H9 (cell line): ENCODE measurements around the gene ERBIN. TPM values are rescaled to one million over a fixed set of nuclear protein-coding genes. Genes with fewer than 3 reads are reported as not detected.

Experiments used
- DNase-seq: peaks from one replicate; pipeline ENCODE4 v3.0.0-alpha.2; 2017
- H2AFZ ChIP-seq: one replicate; pipeline ENCODE4 v1.6.1; 2013; ENCODE audit warnings: mild to moderate bottlenecking, low read length, control low read depth, moderate library complexity
- H2AK5ac ChIP-seq: 2 replicates; pipeline ENCODE4 v1.6.1; 2013; ENCODE audit warnings: low read length, control low read depth, mixed read lengths; ENCODE audit not compliant: insufficient read length
- H2BK120ac ChIP-seq: one replicate; pipeline ENCODE4 v1.6.1; 2013; ENCODE audit warnings: low read depth, mild to moderate bottlenecking, low read length, control low read depth, inconsistent platforms; ENCODE audit not compliant: poor library complexity, severe bottlenecking
- H2BK12ac ChIP-seq: 2 replicates; pipeline ENCODE4 v1.6.1; 2013; ENCODE audit warnings: low read length, control low read depth, mixed read lengths, low read depth; ENCODE audit not compliant: insufficient read length
- H2BK15ac ChIP-seq: 2 replicates; pipeline ENCODE4 v1.6.1; 2013; ENCODE audit warnings: low read depth, low read length, control low read depth
- H2BK20ac ChIP-seq: one replicate; pipeline ENCODE4 v1.6.1; 2013; ENCODE audit warnings: low read depth, mild to moderate bottlenecking, low read length, control low read depth, inconsistent platforms; ENCODE audit not compliant: poor library complexity, severe bottlenecking
- H2BK5ac ChIP-seq: 2 replicates; pipeline ENCODE4 v1.6.1; 2013; ENCODE audit warnings: low read length, control low read depth, mixed read lengths; ENCODE audit not compliant: insufficient read length
- H3K14ac ChIP-seq: 2 replicates; pipeline ENCODE4 v1.6.1; 2013; ENCODE audit warnings: low read length, control low read depth; ENCODE audit not compliant: insufficient read depth
- H3K18ac ChIP-seq: 2 replicates; pipeline ENCODE4 v1.6.1; 2013; ENCODE audit warnings: low read depth, mild to moderate bottlenecking, mixed read lengths, low read length, control low read depth; ENCODE audit not compliant: insufficient read length
- H3K23ac ChIP-seq: 2 replicates; pipeline ENCODE4 v1.6.1; 2013; ENCODE audit warnings: low read length, control low read depth, mixed read lengths, low read depth; ENCODE audit not compliant: insufficient read length
- H3K23me2 ChIP-seq: 2 replicates; pipeline ENCODE4 v1.6.1; 2013; ENCODE audit warnings: low read depth, mild to moderate bottlenecking, mixed read lengths, low read length, control low read depth; ENCODE audit not compliant: insufficient read length, poor library complexity, severe bottlenecking
- H3K27ac ChIP-seq: 2 replicates; pipeline ENCODE4 v1.5.1; 2013; ENCODE audit warnings: low read length, control low read depth, mixed read lengths, low read depth; ENCODE audit not compliant: insufficient read length
- H3K27me3 ChIP-seq: 2 replicates; pipeline ENCODE4 v1.6.1; 2013; ENCODE audit warnings: low read length, control low read depth, inconsistent platforms; ENCODE audit not compliant: insufficient read depth
- H3K4ac ChIP-seq: 2 replicates; pipeline ENCODE4 v1.6.1; 2013; ENCODE audit warnings: low read depth, mild to moderate bottlenecking, control low read depth, inconsistent platforms, low read length, moderate library complexity
- H3K4me1 ChIP-seq: 2 replicates; pipeline ENCODE4 v1.6.1; 2013; ENCODE audit warnings: low read length, control low read depth, inconsistent platforms; ENCODE audit not compliant: insufficient read depth
- H3K4me2 ChIP-seq: 2 replicates; pipeline ENCODE4 v1.6.1; 2013; ENCODE audit warnings: low read length, control low read depth, mixed read lengths; ENCODE audit not compliant: insufficient read length, insufficient read depth
- H3K56ac ChIP-seq: 2 replicates; pipeline ENCODE4 v1.6.1; 2013; ENCODE audit warnings: low read depth, mild to moderate bottlenecking, mixed read lengths, low read length, control low read depth; ENCODE audit not compliant: insufficient read length
- H3K79me1 ChIP-seq: 2 replicates; pipeline ENCODE4 v1.6.1; 2013; ENCODE audit warnings: low read depth, mild to moderate bottlenecking, moderate library complexity, low read length, control low read depth, inconsistent platforms; ENCODE audit not compliant: insufficient read depth, poor library complexity, severe bottlenecking
- H3K79me2 ChIP-seq: 2 replicates; pipeline ENCODE4 v1.6.1; 2013; ENCODE audit warnings: low read length, control low read depth, inconsistent platforms; ENCODE audit not compliant: insufficient read depth
- H3K9ac ChIP-seq: 2 replicates; pipeline ENCODE4 v1.6.1; 2013; ENCODE audit warnings: low read length, control low read depth, mixed read lengths; ENCODE audit not compliant: insufficient read length; ENCODE audit errors: extremely low read depth
- H3K9me3 ChIP-seq: one replicate; pipeline ENCODE4 v1.6.1; 2013; ENCODE audit warnings: low read depth, low read length, inconsistent platforms; ENCODE audit not compliant: control insufficient read depth
- H3T11ph ChIP-seq: one replicate; pipeline ENCODE4 v1.6.1; 2013; ENCODE audit warnings: mild to moderate bottlenecking, low read length, control low read depth, inconsistent platforms
- H4K20me1 ChIP-seq: one replicate; pipeline ENCODE4 v1.6.1; 2013; ENCODE audit not compliant: control insufficient read depth, insufficient read length, insufficient read depth
- H4K5ac ChIP-seq: 2 replicates; pipeline ENCODE4 v1.6.1; 2013; ENCODE audit warnings: low read depth, mild to moderate bottlenecking, mixed read lengths, low read length, control low read depth; ENCODE audit not compliant: insufficient read length
- H4K8ac ChIP-seq: replicated peaks from 2 replicates; pipeline ENCODE4 v1.6.1; 2013; ENCODE audit warnings: low read length, control low read depth, mixed read lengths, low read depth; ENCODE audit not compliant: insufficient read length
- H4K91ac ChIP-seq: 2 replicates; pipeline ENCODE4 v1.6.1; 2013; ENCODE audit warnings: low read depth, mild to moderate bottlenecking, moderate library complexity, mixed read lengths, low read length, control low read depth; ENCODE audit not compliant: insufficient read length
- H3K27ac Mint-ChIP-seq, 3 experiments: 2 replicates in 2 of 3; 3 replicates in 1 of 3; pipeline ENCODE4 v1.8.0; 2020 to 2021; ENCODE audit warnings: mixed read lengths in 3 of 3, mild to moderate bottlenecking in 1 of 3, moderate library complexity in 1 of 3
- H3K27me3 Mint-ChIP-seq: 2 replicates; pipeline ENCODE4 v1.8.0; 2021; ENCODE audit warnings: low read depth, mild to moderate bottlenecking, moderate library complexity, mixed read lengths
- H3K36me3 Mint-ChIP-seq, 3 experiments: 2 replicates in 2 of 3; 3 replicates in 1 of 3; pipeline ENCODE4 v1.8.0; 2020 to 2021; ENCODE audit warnings: low read depth in 3 of 3, mixed read lengths in 3 of 3; ENCODE audit not compliant: insufficient read depth in 1 of 3
- H3K4me1 Mint-ChIP-seq, 2 experiments: 2 replicates each; pipeline ENCODE4 v1.8.0; 2020; ENCODE audit warnings: mixed read lengths in 2 of 2
- H3K4me3 Mint-ChIP-seq, 2 experiments: 2 replicates in 1 of 2; 3 replicates in 1 of 2; pipeline ENCODE4 v1.8.0; 2020 to 2021; ENCODE audit warnings: mild to moderate bottlenecking in 2 of 2, mixed read lengths in 2 of 2, moderate library complexity in 1 of 2
- H3K9me3 Mint-ChIP-seq, 2 experiments: 2 replicates in 1 of 2; 3 replicates in 1 of 2; pipeline ENCODE4 v1.8.0; 2020; ENCODE audit warnings: mild to moderate bottlenecking in 2 of 2, mixed read lengths in 2 of 2, moderate library complexity in 1 of 2
- CTCF ChIP-seq: fragments of 200-600 bp; sonication (generic); conservative IDR thresholded peaks from 3 replicates; pipeline ENCODE4 v1.8.0; 2021; ENCODE audit warnings: antibody characterized with exemption, mild to moderate bottlenecking
- WGBS: extraction: QIAGEN DNeasy Blood & Tissue Kit; methylation state at CpG from one replicate; pipeline ENCODE4 v1.1.7; 2013; ENCODE audit warnings: missing lambda C conversion rate, low lambda C conversion rate, mixed read lengths; ENCODE audit not compliant: insufficient read length; ENCODE audit errors: extremely low coverage; 5-methylcytosine and 5-hydroxymethylcytosine counted together
- total RNA-seq: library from RNA; stranded (reverse); gene quantifications from 2 replicates; pipeline ENCODE4 v1.2.1, GENCODE V29; 2021

Gene ERBIN
- total RNA-seq, 1 experiment from 2014 or later = 42.9 TPM

GRCh38 chr5:65933295-65933694 lies 6.9 kb downstream of the ERBIN start:
- Histone ChIP-seq H3K27ac (no peak overlapping the region), H4K20me1 (no peaks in the 10 kb centered on the region)
- WGBS = no CpG with 5 or more reads among the region's 2 CpGs

More at GRCh38 chr5:65933295-65933694, 6.9 kb downstream of the ERBIN start:
- H3K23me2 ChIP-seq = no peaks in the 10 kb centered on the region
- Mint-ChIP-seq H3K36me3 (peaks cover 21 to 31% (median 28%) of the 10 kb centered on the region in 3 experiments), H3K4me3 (no peak overlapping the region), H3K4me1 (peaks cover 27 to 41% of the 10 kb centered on the region in 2 experiments), H3K27me3 (no peaks in the 10 kb centered on the region), H3K27ac (peak overlapping the region in 1 of 3 experiments; percentile 45; a peak in 1 of 7 replicates), H3K9me3 (peaks cover 3 to 7% of the 10 kb centered on the region in 2 experiments)
- no peak overlapping the region for H2BK15ac ChIP-seq
- H3K4me2 ChIP-seq = no peak overlapping the region
- no peak overlapping the region for H4K91ac ChIP-seq
- no peak overlapping the region for H3K18ac ChIP-seq
- H3K4me1 ChIP-seq = peaks cover 2% of the 10 kb centered on the region; the same call in 1 of the 2 replicates
- no peak overlapping the region for H2BK5ac ChIP-seq
- H3K14ac ChIP-seq = no peak overlapping the region
- no peak overlapping the region for H2BK20ac ChIP-seq
- no peak overlapping the region for H2BK120ac ChIP-seq
- H3K9me3 ChIP-seq = no peaks in the 10 kb centered on the region
- no peak overlapping the region for H2AFZ ChIP-seq
- H4K5ac ChIP-seq = no peak overlapping the region
- H3K4ac ChIP-seq = no peak overlapping the region
- no peak overlapping the region for H2BK12ac ChIP-seq
- DNase-seq = no peak
- TF ChIP-seq CTCF = no peak
- no peak overlapping the region for H4K8ac ChIP-seq
- no peak overlapping the region for H3T11ph ChIP-seq
- peaks cover 7% of the 10 kb centered on the region for H3K79me1 ChIP-seq
- H3K9ac ChIP-seq = no peak overlapping the region
- H3K23ac ChIP-seq = no peak overlapping the region
- H3K79me2 ChIP-seq = peaks cover 29% of the 10 kb centered on the region; the same call in 1 of the 2 replicates
- no peak overlapping the region for H2AK5ac ChIP-seq
- H3K56ac ChIP-seq = no peak overlapping the region
- H3K27me3 ChIP-seq = no peaks in the 10 kb centered on the region
